ENCODE data around the gene BORCS8. TPM values are rescaled to one million over a fixed set of nuclear protein-coding genes. Genes with fewer than 3 reads are reported as not detected.

BORCS8 gene
- total and polyA plus RNA-seq, 2 of the 13 experiments (the other 11 are each of a cell fraction or from before 2014, with no cell fraction given), result 9.6 to 13.3 TPM

GRCh38 chr19:19192078-19192882 is at the start of gene BORCS8, which contains the start of gene RFXANK (continued):
- 0 out of 2 replicates have a peak, but pooled peaks have one; percentile 39 for TF ChIP-seq ZNF343 (CRISPR knock-in tag; IDR thresholded peaks at IDR 0.05)
- no peak for TF ChIP-seq ZXDC (CRISPR knock-in tag; IDR thresholded peaks at IDR 0.05)
- no peak for TF ChIP-seq TBP (CRISPR knock-in tag; IDR thresholded peaks at IDR 0.05)
- TF ChIP-seq, protein P1, sequence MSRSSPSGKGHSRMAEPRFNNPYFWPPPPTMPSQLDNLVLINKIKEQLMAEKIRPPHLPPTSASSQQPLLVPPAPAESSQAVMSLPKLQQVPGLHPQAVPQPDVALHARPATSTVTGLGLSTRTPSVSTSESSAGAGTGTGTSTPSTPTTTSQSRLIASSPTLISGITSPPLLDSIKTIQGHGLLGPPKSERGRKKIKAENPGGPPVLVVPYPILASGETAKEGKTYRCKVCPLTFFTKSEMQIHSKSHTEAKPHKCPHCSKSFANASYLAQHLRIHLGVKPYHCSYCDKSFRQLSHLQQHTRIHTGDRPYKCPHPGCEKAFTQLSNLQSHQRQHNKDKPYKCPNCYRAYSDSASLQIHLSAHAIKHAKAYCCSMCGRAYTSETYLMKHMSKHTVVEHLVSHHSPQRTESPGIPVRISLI (CRISPR knock-in tag; IDR thresholded peaks at IDR 0.05; ENCODE audit: borderline replicate concordance), result peak; percentile 65
- TF ChIP-seq KDM2A (CRISPR knock-in tag; IDR thresholded peaks at IDR 0.05; ENCODE audit: borderline replicate concordance, low read depth), result peak; percentile 87
- peak; percentile 81; the same call in 1 of the 2 replicates for TF ChIP-seq CBFB (CRISPR knock-in tag; IDR thresholded peaks at IDR 0.05)
- TF ChIP-seq ZEB1 (IDR thresholded peaks at IDR 0.05; ENCODE audit: insufficient replicate concordance, low read depth), result peak; percentile 58
- TF ChIP-seq, protein P2, sequence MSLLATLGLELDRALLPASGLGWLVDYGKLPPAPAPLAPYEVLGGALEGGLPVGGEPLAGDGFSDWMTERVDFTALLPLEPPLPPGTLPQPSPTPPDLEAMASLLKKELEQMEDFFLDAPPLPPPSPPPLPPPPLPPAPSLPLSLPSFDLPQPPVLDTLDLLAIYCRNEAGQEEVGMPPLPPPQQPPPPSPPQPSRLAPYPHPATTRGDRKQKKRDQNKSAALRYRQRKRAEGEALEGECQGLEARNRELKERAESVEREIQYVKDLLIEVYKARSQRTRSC (CRISPR knock-in tag; IDR thresholded peaks at IDR 0.05; ENCODE audit: low read depth), result no peak
- peak; percentile 80 for TF ChIP-seq NFYB (CRISPR knock-in tag; IDR thresholded peaks at IDR 0.05)
- TF ChIP-seq, protein P3, sequence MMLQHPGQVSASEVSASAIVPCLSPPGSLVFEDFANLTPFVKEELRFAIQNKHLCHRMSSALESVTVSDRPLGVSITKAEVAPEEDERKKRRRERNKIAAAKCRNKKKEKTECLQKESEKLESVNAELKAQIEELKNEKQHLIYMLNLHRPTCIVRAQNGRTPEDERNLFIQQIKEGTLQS (CRISPR knock-in tag; IDR thresholded peaks at IDR 0.05), result no peak
- TF ChIP-seq, protein P4, sequence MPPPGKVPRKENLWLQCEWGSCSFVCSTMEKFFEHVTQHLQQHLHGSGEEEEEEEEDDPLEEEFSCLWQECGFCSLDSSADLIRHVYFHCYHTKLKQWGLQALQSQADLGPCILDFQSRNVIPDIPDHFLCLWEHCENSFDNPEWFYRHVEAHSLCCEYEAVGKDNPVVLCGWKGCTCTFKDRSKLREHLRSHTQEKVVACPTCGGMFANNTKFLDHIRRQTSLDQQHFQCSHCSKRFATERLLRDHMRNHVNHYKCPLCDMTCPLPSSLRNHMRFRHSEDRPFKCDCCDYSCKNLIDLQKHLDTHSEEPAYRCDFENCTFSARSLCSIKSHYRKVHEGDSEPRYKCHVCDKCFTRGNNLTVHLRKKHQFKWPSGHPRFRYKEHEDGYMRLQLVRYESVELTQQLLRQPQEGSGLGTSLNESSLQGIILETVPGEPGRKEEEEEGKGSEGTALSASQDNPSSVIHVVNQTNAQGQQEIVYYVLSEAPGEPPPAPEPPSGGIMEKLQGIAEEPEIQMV (CRISPR knock-in tag; IDR thresholded peaks at IDR 0.05; ENCODE audit: low read depth), result 0 out of 2 replicates have a peak, but pooled peaks have one; percentile 48
- TF ChIP-seq SKI (IDR thresholded peaks at IDR 0.05; ENCODE audit: partially characterized antibody), result no peak
- peak; percentile 27 for TF ChIP-seq HNRNPK (IDR thresholded peaks at IDR 0.05; ENCODE audit: low read depth, low read length, poor library complexity, severe bottlenecking)
- peak; percentile 43 for TF ChIP-seq MEF2D (CRISPR knock-in tag; IDR thresholded peaks at IDR 0.05)
- peak; percentile 74; the same call in 1 of the 2 replicates for TF ChIP-seq ZNF563 (CRISPR knock-in tag; IDR thresholded peaks at IDR 0.05)
- peak; percentile 39; the same call in 1 of the 2 replicates for TF ChIP-seq EEA1 (CRISPR knock-in tag; IDR thresholded peaks at IDR 0.05; ENCODE audit: borderline replicate concordance)
- TF ChIP-seq PITX1 (CRISPR knock-in tag; IDR thresholded peaks at IDR 0.05), result no peak; the same call in 1 of the 2 replicates
- TF ChIP-seq MYPOP (CRISPR knock-in tag; IDR thresholded peaks at IDR 0.05), result 0 out of 2 replicates have a peak, but pooled peaks have one; percentile 40
- TF ChIP-seq ZNF768 (CRISPR knock-in tag; IDR thresholded peaks at IDR 0.05), result peak; percentile 78
- TF ChIP-seq PTBP1 (IDR thresholded peaks at IDR 0.05; ENCODE audit: low read depth, low read length, poor library complexity, severe bottlenecking), result peak; percentile 97
- TF ChIP-seq ZNF678 (CRISPR knock-in tag; IDR thresholded peaks at IDR 0.05), result no peak
